ENCODE results near the gene TNS1.

The TNS1 gene

GRCh38 chr2:218015586-218016521 is 13.1 kb upstream of the TNS1 start:
- no peak overlapping the region for H3K27ac ChIP-seq (replicated peaks)
- H3K4me3 ChIP-seq (replicated peaks; ENCODE audit: insufficient read depth, low read length), result no peak overlapping the region
- peaks cover 3% of the 10 kb centered on the region for H3K27me3 ChIP-seq (ENCODE audit: insufficient read depth, poor library complexity, severe bottlenecking)
- TF ChIP-seq SPI1 (IDR thresholded peaks at IDR 0.05; ENCODE audit: borderline replicate concordance, low read depth), result no peak
- TF ChIP-seq, protein P1, sequence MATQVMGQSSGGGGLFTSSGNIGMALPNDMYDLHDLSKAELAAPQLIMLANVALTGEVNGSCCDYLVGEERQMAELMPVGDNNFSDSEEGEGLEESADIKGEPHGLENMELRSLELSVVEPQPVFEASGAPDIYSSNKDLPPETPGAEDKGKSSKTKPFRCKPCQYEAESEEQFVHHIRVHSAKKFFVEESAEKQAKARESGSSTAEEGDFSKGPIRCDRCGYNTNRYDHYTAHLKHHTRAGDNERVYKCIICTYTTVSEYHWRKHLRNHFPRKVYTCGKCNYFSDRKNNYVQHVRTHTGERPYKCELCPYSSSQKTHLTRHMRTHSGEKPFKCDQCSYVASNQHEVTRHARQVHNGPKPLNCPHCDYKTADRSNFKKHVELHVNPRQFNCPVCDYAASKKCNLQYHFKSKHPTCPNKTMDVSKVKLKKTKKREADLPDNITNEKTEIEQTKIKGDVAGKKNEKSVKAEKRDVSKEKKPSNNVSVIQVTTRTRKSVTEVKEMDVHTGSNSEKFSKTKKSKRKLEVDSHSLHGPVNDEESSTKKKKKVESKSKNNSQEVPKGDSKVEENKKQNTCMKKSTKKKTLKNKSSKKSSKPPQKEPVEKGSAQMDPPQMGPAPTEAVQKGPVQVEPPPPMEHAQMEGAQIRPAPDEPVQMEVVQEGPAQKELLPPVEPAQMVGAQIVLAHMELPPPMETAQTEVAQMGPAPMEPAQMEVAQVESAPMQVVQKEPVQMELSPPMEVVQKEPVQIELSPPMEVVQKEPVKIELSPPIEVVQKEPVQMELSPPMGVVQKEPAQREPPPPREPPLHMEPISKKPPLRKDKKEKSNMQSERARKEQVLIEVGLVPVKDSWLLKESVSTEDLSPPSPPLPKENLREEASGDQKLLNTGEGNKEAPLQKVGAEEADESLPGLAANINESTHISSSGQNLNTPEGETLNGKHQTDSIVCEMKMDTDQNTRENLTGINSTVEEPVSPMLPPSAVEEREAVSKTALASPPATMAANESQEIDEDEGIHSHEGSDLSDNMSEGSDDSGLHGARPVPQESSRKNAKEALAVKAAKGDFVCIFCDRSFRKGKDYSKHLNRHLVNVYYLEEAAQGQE (IDR thresholded peaks at IDR 0.05; ENCODE audit: insufficient replicate concordance, low read depth), result no peak
- TF ChIP-seq POLR2AphosphoS5 (IDR thresholded peaks at IDR 0.05; ENCODE audit: low read depth), result no peak
- TF ChIP-seq GABPA (IDR thresholded peaks at IDR 0.05; ENCODE audit: low read depth), result no peak
- TF ChIP-seq, protein P2, sequence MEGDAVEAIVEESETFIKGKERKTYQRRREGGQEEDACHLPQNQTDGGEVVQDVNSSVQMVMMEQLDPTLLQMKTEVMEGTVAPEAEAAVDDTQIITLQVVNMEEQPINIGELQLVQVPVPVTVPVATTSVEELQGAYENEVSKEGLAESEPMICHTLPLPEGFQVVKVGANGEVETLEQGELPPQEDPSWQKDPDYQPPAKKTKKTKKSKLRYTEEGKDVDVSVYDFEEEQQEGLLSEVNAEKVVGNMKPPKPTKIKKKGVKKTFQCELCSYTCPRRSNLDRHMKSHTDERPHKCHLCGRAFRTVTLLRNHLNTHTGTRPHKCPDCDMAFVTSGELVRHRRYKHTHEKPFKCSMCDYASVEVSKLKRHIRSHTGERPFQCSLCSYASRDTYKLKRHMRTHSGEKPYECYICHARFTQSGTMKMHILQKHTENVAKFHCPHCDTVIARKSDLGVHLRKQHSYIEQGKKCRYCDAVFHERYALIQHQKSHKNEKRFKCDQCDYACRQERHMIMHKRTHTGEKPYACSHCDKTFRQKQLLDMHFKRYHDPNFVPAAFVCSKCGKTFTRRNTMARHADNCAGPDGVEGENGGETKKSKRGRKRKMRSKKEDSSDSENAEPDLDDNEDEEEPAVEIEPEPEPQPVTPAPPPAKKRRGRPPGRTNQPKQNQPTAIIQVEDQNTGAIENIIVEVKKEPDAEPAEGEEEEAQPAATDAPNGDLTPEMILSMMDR (IDR thresholded peaks at IDR 0.05; ENCODE audit: insufficient read depth, low read length), result no peak
- DNase-seq (ENCODE audit: low read depth in 1 of 2, low spot score in 1 of 2), result no peak

- H3K27me3 ChIP-seq (ENCODE audit: insufficient read depth, poor library complexity, severe bottlenecking), result peaks cover 10% of the 10 kb centered on the region
- TF ChIP-seq, protein P2 (IDR thresholded peaks at IDR 0.05; ENCODE audit: insufficient read depth, low read length), result no peak
- TF ChIP-seq POLR2AphosphoS5 (IDR thresholded peaks at IDR 0.05; ENCODE audit: low read depth) (no peak), GABPA (IDR thresholded peaks at IDR 0.05; ENCODE audit: low read depth) (no peak), SPI1 (IDR thresholded peaks at IDR 0.05; ENCODE audit: borderline replicate concordance, low read depth) (no peak)
- TF ChIP-seq, protein P1 (IDR thresholded peaks at IDR 0.05; ENCODE audit: insufficient replicate concordance, low read depth), result no peak
- DNase-seq (ENCODE audit: low read depth in 1 of 2, low spot score in 1 of 2), result no peak
- H3K27ac ChIP-seq (replicated peaks), result no peak overlapping the region
- no peak overlapping the region for H3K4me3 ChIP-seq (replicated peaks; ENCODE audit: insufficient read depth, low read length)
These were observed 12.2 kb upstream of the TNS1 start for GRCh38 chr2:218014706-218015585.

DNA sequence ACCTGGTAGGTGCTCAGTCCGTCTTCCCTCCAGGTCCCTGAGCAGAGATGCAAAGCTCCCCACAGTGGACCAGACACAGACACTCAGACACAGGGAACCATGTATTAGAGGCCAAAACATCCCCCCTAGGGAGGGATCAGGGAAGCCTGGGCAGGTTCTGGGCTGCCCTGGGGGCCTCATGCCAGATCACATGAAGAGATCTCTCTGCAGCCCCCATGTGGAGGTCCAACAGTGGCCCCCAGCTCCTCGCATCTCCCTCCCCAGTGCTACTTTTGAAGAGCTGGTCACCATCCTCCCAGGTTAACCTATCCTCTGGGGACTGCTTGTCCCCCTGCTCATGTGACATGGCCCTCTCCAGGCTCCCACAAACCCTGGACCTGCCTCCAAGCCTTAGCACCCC is 10.5 kb upstream of the TNS1 start:
- Histone ChIP-seq H3K4me3 (replicated peaks; ENCODE audit: insufficient read depth, low read length) (no peak overlapping the region), H3K27ac (replicated peaks) (no peak overlapping the region), H3K27me3 (ENCODE audit: insufficient read depth, poor library complexity, severe bottlenecking) (peaks cover 26% of the 10 kb centered on the region)
- TF ChIP-seq, protein P2 (IDR thresholded peaks at IDR 0.05; ENCODE audit: insufficient read depth, low read length), result no peak
- TF ChIP-seq POLR2AphosphoS5 (IDR thresholded peaks at IDR 0.05; ENCODE audit: low read depth), result no peak
- no peak for TF ChIP-seq SPI1 (IDR thresholded peaks at IDR 0.05; ENCODE audit: borderline replicate concordance, low read depth)
- TF ChIP-seq GABPA (IDR thresholded peaks at IDR 0.05; ENCODE audit: low read depth), result no peak
- TF ChIP-seq, protein P1 (IDR thresholded peaks at IDR 0.05; ENCODE audit: insufficient replicate concordance, low read depth), result no peak
- DNase-seq (ENCODE audit: low read depth in 1 of 2, low spot score in 1 of 2), result no peak
